Endothelial cell of umbilical vein (primary cell): ENCODE measurements around the gene CCDC107. TPM values are rescaled to one million over a fixed set of nuclear protein-coding genes. Genes with fewer than 3 reads are reported as not detected.
"Not testable (repeated sequence)": the region's sequence is repeated elsewhere in the genome, so short reads cannot be mapped to it uniquely, and the experiment has no call there.

ENCODE experiments used
- BruUV-seq: library from RNA; stranded (reverse); fragments of 400-500 nt; replicated peaks from 2 replicates; lab custom pipeline; 2021; lab: Mats Ljungman, UMichigan
- CTCF ChIA-PET: fragments of 300-600, 350-600 bp; sonication (Branson Sonifier 250); formaldehyde crosslinking; loops from one replicate; lab custom pipeline; 2021; ENCODE audit warnings: antibody characterized with exemption, inconsistent platforms; lab: Charles Lee
- POLR2A ChIA-PET: fragments of 300-600, 350-600 bp; sonication (Branson Sonifier 250); formaldehyde crosslinking; loops from one replicate; lab custom pipeline; 2021; ENCODE audit warnings: antibody characterized with exemption, inconsistent platforms; lab: Charles Lee
- DNase-seq: peaks from one replicate; pipeline ENCODE4 v3.0.0-alpha.2; 2011; ENCODE audit warnings: low read depth, low spot score
- FAIRE-seq: peaks from 2 replicates; lab custom pipeline; 2011; peaks lifted over from hg19 to GRCh38; lab: Jason Lieb, UNC
- H2AFZ ChIP-seq: 2 replicates; pipeline ENCODE4 v1.6.0; 2012; ENCODE audit warnings: low read depth, low read length, control low read depth, inconsistent platforms
- H3K27ac ChIP-seq: 2 replicates; pipeline ENCODE4 v1.5.1; 2011; ENCODE audit warnings: low read depth, mild to moderate bottlenecking, control low read depth, low read length, moderate library complexity; ENCODE audit not compliant: insufficient read depth
- H3K27me3 ChIP-seq, 2 experiments: 2 replicates each; pipeline versions ENCODE4 v1.6.0 to v1.6.1; 2011; ENCODE audit warnings: low read length in 2 of 2, mixed read lengths in 1 of 2; ENCODE audit not compliant: control insufficient read depth in 2 of 2, insufficient read depth in 2 of 2
- H3K36me3 ChIP-seq, 2 experiments: 2 replicates in 1 of 2; 3 replicates in 1 of 2; pipeline ENCODE4 v1.5.1; 2011; ENCODE audit warnings: low read length in 2 of 2, mild to moderate bottlenecking in 1 of 2, moderate library complexity in 1 of 2; ENCODE audit not compliant: control insufficient read depth in 2 of 2, insufficient read depth in 2 of 2; ENCODE audit errors: extremely low read depth in 1 of 2
- H3K4me1 ChIP-seq: 3 replicates; pipeline ENCODE4 v1.5.1; 2011; ENCODE audit warnings: mild to moderate bottlenecking, low read length; ENCODE audit not compliant: control insufficient read depth, insufficient read depth; ENCODE audit errors: extremely low read depth
- H3K4me2 ChIP-seq: 2 replicates; pipeline ENCODE4 v1.6.1; 2011; ENCODE audit warnings: low read length, control low read depth, mixed read lengths; ENCODE audit not compliant: insufficient read depth
- H3K4me3 ChIP-seq, 3 experiments: fragments of 200-600 bp in 1 of 3; sonication (generic), shearing (Covaris generic) in 1 of 3; replicated peaks in 1 of 3; 2 replicates each; pipeline ENCODE4 v1.5.1; 2011 to 2016; ENCODE audit warnings: control low read depth in 3 of 3, low read length in 3 of 3, mild to moderate bottlenecking in 2 of 3, inconsistent platforms in 1 of 3, low read depth in 1 of 3, moderate library complexity in 1 of 3; ENCODE audit not compliant: insufficient read depth in 1 of 3
- H3K79me2 ChIP-seq: 2 replicates; pipeline ENCODE4 v1.6.0; 2012; ENCODE audit warnings: low read length, inconsistent platforms; ENCODE audit not compliant: control insufficient read depth, insufficient read depth
- H3K9ac ChIP-seq: replicated peaks from 2 replicates; pipeline ENCODE3; 2011; ENCODE audit warnings: low read length, control low read depth; ENCODE audit not compliant: insufficient read depth; ENCODE audit errors: extremely low read depth
- H3K9me1 ChIP-seq: replicated peaks from 3 replicates; pipeline ENCODE4 v1.6.0; 2011; ENCODE audit warnings: mild to moderate bottlenecking, low read length; ENCODE audit not compliant: control insufficient read depth, insufficient read depth; ENCODE audit errors: extremely low read depth
- H3K9me3 ChIP-seq: replicated peaks from 2 replicates; pipeline ENCODE4 v1.5.1; 2012; ENCODE audit warnings: low read length, inconsistent platforms; ENCODE audit not compliant: control insufficient read depth, insufficient read depth
- H4K20me1 ChIP-seq: replicated peaks from 2 replicates; pipeline ENCODE3; 2011; ENCODE audit warnings: mild to moderate bottlenecking, low read length; ENCODE audit not compliant: control insufficient read depth, insufficient read depth; ENCODE audit errors: extremely low read depth
- CTCF ChIP-seq, 2 donors: IDR thresholded peaks; 1 replicate in 1 of 2; 2 replicates in 1 of 2; pipeline ENCODE4 v1.5.1; 2011; ENCODE audit warnings: low read length in 2 of 2, mild to moderate bottlenecking in 2 of 2, moderate library complexity in 2 of 2, control low read depth in 1 of 2, inconsistent platforms in 1 of 2, low read depth in 1 of 2; ENCODE audit not compliant: insufficient read depth in 1 of 2; ENCODE audit errors: extremely low read depth in 1 of 2
- EZH2 ChIP-seq: IDR thresholded peaks from 2 replicates; pipeline ENCODE4 v1.6.1; 2012; ENCODE audit warnings: borderline replicate concordance, low read depth, mild to moderate bottlenecking, moderate library complexity, low read length, inconsistent platforms; ENCODE audit not compliant: severe bottlenecking
- FOS ChIP-seq: IDR thresholded peaks from 2 replicates; pipeline ENCODE4 v1.6.1; 2011; ENCODE audit warnings: mild to moderate bottlenecking, low read length, moderate library complexity, borderline replicate concordance; ENCODE audit not compliant: insufficient read depth
- GATA2 ChIP-seq: IDR thresholded peaks from 2 replicates; pipeline ENCODE4 v1.7.0; 2011; ENCODE audit warnings: low read depth, mild to moderate bottlenecking, moderate library complexity, mixed read lengths, low read length; ENCODE audit not compliant: insufficient read length, insufficient read depth
- JUN ChIP-seq: IDR thresholded peaks from 2 replicates; pipeline ENCODE4 v1.6.1; 2011; ENCODE audit warnings: borderline replicate concordance, low read depth; ENCODE audit not compliant: insufficient read length, insufficient read depth
- MAX ChIP-seq: IDR thresholded peaks from 2 replicates; pipeline ENCODE4 v1.6.1; 2011; ENCODE audit not compliant: insufficient read depth, insufficient read length
- MYC ChIP-seq: IDR thresholded peaks from one replicate; pipeline ENCODE4 v1.6.1; 2011; ENCODE audit warnings: mild to moderate bottlenecking, low read depth, low read length
- POLR2A ChIP-seq: IDR thresholded peaks from 2 replicates; pipeline ENCODE4 v1.6.1; 2012; ENCODE audit warnings: low read depth, mild to moderate bottlenecking, control low read depth, low read length
- POLR2AphosphoS5 ChIP-seq: IDR thresholded peaks from 2 replicates; pipeline ENCODE4 v1.6.1; 2012; ENCODE audit warnings: low read depth, mild to moderate bottlenecking, control low read depth, low read length, moderate library complexity; ENCODE audit not compliant: insufficient read depth
- dilution Hi-C: fragments of 300-500 bp; cut with MboI; formaldehyde crosslinking; loops from one replicate; pipeline ENCODE4 v1.15.0; 2019; ENCODE audit warnings: low sequenced_read_pairs; ENCODE audit not compliant: extremely low pct_ligation_motif_present
- intact Hi-C: fragments of 100-400 bp; cut with micrococcal nuclease; formaldehyde crosslinking; loops from one replicate; pipeline ENCODE4 v1.10.0; 2022
- polyA plus RNA-seq, 4 experiments: library from polyadenylated mRNA; depleted of rRNA in 3 of 4; stranded (reverse) in 3 of 4; unstranded in 1 of 4; fragments of >200 nt; gene quantifications; 2 replicates each; pipeline versions ENCODE4 v1.2.1 to v1.2.3, GENCODE V29; 2011 to 2012; ENCODE audit warnings: missing spikeins in 1 of 4
- total RNA-seq: library from RNA; stranded (reverse); gene quantifications from 2 replicates; pipeline ENCODE4 v1.2.3, GENCODE V29; 2021

The CCDC107 gene
- total and polyA plus RNA-seq, 2 donors (not counting 3 experiments of a cell fraction or from before 2014, with no cell fraction given): 13.2 to 16.0 TPM

- no peaks in the 10 kb centered on the region for H3K4me1 ChIP-seq
- no peak for TF ChIP-seq JUN
- TF ChIP-seq EZH2: no peak
- TF ChIP-seq MAX: no peak
- TF ChIP-seq POLR2A: no peak
- no peak for TF ChIP-seq MYC
- no peak for TF ChIP-seq POLR2AphosphoS5
- no peak for TF ChIP-seq GATA2
- TF ChIP-seq CTCF (IDR thresholded peaks at IDR 0.05; ENCODE audit: extremely low read depth in 1 of 2, insufficient read depth in 1 of 2, low read depth in 1 of 2, low read length in 2 of 2): no peak
- TF ChIP-seq FOS: no peak
- CTCF ChIA-PET: interaction anchor here (1.3 to 1.6 kb wide), 2 partner anchors 28 to 36 kb away, joined by 3 to 4 read pairs; no protein-coding TSS in a partner anchor
- no peaks in the 10 kb centered on the region for H3K79me2 ChIP-seq
- no peak overlapping the region for H3K9ac ChIP-seq
- BruUV-seq: no TSS peak
- H3K4me3 ChIP-seq: no peak overlapping the region
- POLR2A ChIA-PET: no interaction called here
- no peak for FAIRE-seq
- H2AFZ ChIP-seq: no peak overlapping the region
- no peak for DNase-seq
- H3K27ac ChIP-seq: no peak overlapping the region
- no peak overlapping the region for H3K4me2 ChIP-seq
- H3K9me1 ChIP-seq: no peaks in the 10 kb centered on the region
- peaks cover 5 to 8% of the 10 kb centered on the region in 2 experiments for H3K27me3 ChIP-seq
- intact Hi-C loops (no loop called here), dilution Hi-C loops (no loop called here)
- no peaks in the 10 kb centered on the region for H3K9me3 ChIP-seq
- no peaks in the 10 kb centered on the region for H4K20me1 ChIP-seq
- H3K36me3 ChIP-seq: no peaks in the 10 kb centered on the region
Observed at GRCh38 chr9:35639631-35640030, 18.5 kb upstream of the CCDC107 start.

- H3K36me3 ChIP-seq, POLR2A ChIA-PET, H4K20me1 ChIP-seq, BruUV-seq, H3K9ac ChIP-seq, H3K79me2 ChIP-seq, H3K27ac ChIP-seq, H3K9me3 ChIP-seq, intact Hi-C loops, H3K27me3 ChIP-seq, H3K4me3 ChIP-seq, dilution Hi-C loops, H3K4me2 ChIP-seq, H3K9me1 ChIP-seq, H2AFZ ChIP-seq, H3K4me1 ChIP-seq, FAIRE-seq, DNase-seq: not testable (repeated sequence)
- CTCF ChIA-PET: interaction anchor here (1.0 to 1.6 kb wide), 3 partner anchors 12 to 37 kb away, joined by 3 to 4 read pairs (median 3); no protein-coding TSS in a partner anchor
Observed at GRCh38 chr9:35640431-35640830, 17.7 kb upstream of the CCDC107 start.

GRCh38 chr9:35641478-35641877, 16.6 kb upstream of the CCDC107 start:
- POLR2A ChIA-PET, H3K36me3 ChIP-seq, dilution Hi-C loops, H3K9me3 ChIP-seq, CTCF ChIA-PET, H3K79me2 ChIP-seq, H3K4me3 ChIP-seq, H3K9ac ChIP-seq, H4K20me1 ChIP-seq, H3K27me3 ChIP-seq, BruUV-seq, H3K4me1 ChIP-seq, FAIRE-seq, H3K4me2 ChIP-seq, H3K9me1 ChIP-seq, H3K27ac ChIP-seq, H2AFZ ChIP-seq, DNase-seq, intact Hi-C loops: not testable (repeated sequence)
